GM11168 (cell line): ENCODE results near the gene ORC1.

ENCODE experiments used
- in situ Hi-C: fragments of 300-500 bp; cut with MboI; formaldehyde crosslinking; loops from one replicate; pipeline ENCODE4 v1.12.0; 2022; ENCODE audit warnings: low sequenced_read_pairs; ENCODE audit not compliant: unreplicated experiment

Gene ORC1

DNA sequence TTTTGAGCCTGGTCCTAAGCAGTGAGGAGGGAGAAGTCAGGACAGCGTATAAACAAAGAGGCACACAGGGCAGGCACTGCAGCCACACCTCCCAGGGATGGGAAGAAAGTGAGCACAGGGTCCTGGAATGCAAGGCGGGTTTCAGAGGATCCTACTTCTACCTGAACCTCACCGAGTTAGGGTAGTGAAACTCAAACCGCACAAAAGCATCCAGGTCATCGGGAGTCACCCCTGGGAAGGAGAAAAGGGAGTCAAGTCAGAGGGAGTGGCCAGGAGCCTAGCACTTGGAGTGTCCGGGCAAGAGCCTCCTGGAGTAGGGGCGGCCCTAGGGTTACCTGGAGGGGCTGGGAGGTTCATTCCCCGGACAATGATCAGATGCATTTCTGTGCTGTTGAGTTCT, 48.8 kb downstream of the ORC1 start:
- in situ Hi-C loops = no loop called here

DNA sequence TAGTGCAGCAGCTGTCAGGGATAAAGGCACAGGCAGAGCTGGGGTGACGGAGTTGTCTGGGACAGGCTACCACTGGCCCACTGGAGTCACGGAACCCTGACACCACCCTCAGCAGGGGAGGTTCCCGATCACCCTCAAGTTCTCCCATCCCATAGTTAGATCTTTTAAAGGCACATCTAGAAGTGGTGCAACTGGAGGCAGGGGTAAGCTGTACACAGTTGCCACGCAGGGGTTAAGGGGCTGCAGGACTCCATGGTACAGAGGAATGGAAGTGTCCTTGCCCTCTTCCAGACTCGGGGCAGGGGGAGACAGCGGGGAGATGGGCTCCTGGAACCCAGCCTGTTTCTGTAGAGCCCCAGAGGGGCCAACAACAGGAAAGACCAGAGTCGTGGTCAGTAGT, 51.5 kb downstream of the ORC1 start:
- in situ Hi-C loops = no loop called here

DNA sequence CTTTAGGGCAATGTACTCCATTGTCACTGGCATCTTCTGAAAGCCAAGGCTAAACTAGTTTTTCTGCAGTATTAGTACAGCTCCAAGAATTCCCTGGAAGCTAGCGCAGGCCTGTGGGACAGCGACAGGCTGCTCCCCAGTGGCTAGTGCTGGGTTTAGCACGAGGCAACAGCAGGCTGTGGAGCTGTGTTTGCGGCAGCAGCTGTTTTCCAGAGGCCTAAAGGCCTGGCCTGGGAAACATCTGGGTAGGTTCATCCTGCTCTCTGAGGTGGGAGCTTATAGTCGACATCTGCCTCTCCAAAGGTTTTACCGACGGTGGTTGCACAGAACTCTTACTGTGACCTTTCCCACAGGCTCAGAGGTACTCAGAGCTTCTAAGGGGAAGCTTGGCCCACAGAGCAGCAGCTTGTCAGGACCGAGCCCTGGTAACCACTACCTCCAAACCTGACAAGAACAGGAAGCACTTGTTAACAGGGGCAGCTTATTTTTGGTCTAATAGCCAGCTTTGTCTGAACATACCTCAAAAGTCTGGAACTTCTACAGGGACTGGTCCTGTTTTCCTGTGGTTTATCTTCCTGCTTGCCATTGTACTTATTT, 55.4 kb downstream of the ORC1 start:
- in situ Hi-C loops = no loop called here

DNA sequence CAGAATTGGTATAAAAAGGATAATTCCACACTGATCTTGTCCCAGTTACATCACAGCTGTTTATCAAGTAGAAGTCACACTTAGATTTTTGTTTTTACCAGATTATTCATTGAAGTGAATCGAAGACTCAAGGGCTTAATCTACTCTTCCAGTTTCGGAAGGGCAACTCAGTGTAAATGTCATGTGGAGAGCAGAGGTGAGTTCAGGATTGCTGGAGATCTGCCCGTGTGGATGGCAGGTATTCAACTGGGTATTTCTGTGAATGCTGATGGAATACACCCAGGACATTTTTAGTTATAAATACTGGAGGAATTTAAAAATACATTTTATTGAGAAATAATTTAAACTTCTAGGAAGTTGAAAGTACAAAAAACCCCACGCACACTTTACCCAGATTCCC, 57.6 kb downstream of the ORC1 start:
- in situ Hi-C loops = no loop called here

DNA sequence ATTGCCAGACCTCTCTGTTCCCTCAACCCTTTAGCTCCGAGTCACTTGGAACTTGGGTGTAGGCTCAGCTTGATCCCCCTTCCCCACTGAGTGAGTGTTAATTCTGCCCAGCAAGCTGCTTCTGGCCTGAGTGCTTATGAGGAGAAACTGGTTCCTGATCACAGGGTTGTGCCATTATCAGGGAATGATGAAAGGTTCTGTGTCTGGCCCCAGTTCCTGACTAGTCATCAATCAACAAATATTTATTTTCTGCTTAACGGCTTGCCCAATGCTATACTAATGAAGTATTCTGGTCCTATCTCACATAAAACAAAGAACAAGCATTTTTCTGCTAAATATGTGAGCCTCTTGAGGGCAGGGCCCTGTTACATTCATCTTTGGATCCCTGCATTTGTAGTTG, 59.0 kb downstream of the ORC1 start:
- in situ Hi-C loops = no loop called here

DNA sequence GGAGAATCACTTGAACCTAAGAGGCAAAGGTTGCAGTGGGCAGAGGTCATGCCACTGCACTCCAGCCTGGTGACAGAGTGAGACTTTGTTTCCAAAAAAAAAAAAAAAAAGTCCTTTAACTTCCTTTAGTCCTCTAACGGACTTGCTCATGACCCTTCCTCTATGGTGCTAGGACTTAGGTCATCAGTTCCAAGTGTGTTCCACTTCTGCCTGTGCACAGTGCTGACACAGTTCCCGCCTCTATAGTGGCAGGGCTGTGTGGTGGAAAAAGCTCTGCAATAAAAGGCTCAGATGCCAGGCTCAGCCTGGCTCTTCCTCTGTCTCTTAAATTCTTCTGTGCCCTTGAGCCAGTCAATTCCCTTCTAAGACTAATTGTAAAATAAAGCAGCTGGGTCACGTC, 60.2 kb downstream of the ORC1 start:
- in situ Hi-C loops = no loop called here

DNA sequence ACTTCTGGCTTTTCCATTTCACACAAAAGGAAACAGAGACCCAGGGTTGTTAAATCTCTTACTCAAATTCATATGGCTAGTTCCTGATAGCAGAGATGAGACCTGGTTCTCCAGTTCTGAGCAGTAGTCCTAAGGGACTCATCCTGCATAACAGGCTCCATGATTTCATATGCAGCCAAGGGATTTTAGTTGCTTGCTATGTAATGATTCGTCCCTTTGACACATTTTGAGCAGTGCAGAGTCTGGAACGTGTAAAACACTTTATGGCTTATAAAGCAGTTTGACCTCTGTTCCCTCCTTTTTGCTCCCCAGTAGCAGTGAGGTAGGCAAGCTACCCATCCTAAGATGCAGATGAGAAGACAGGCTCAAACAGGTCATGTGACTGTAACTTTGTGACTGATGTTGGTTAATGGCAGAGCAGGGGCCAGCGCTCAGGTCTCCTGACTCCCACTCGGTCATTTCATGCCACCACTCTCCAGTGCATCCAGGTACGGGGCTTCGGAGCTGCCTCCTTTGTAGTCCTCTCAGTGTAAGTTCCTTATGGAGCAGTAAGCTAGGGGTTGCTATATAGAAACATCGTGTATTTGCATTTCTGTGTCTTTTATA, 62.5 kb downstream of the ORC1 start:
- in situ Hi-C loops = no loop called here

DNA sequence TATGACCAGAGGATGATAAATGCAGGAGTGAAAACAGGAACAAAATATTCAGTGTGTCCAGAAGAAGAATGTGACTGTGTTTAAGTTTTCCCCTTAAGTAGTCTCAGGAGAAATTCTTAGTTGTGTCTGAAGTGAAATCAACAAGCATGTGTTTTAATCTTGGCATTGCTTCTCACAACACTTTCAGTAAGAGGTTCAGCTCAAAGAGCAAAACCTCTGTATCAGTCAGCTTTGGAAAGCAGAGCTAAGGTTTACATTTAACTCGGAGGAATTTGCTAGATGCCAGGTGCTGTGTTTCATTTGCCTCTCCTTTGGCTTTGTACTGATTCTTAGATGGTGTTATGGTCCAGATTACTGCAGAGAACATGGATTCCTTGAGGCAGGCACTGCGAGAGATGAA, 66.8 kb downstream of the ORC1 start:
- in situ Hi-C loops = no loop called here

DNA sequence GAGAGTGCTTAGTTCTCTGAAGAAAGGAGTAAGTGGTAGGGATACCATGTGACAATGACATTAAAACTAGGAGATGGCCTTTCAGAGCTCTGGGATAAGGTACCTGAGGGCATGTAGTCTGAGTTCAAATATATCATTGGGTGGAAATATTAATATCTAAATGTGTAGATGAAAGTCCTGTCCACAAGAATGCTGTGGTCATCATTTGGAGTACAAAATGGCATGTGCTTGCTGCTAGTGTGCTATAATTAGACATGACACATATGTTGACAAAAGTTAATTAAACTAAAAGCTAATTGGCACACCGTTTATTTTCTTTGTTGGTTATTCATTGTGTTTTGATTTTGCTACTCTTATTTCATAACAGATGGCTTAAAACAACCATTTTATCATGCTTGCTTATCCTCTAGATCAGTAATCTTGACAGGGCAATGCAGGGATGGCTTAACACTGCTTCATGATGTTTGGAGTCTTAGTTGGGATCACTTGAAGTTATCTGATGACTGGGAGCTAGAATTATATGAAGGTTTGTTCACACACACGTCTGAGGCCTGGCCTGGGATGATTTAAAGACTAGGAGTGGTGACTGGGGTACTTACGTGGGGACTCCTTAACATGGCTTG, 69.2 kb downstream of the ORC1 start:
- in situ Hi-C loops = no loop called here

DNA sequence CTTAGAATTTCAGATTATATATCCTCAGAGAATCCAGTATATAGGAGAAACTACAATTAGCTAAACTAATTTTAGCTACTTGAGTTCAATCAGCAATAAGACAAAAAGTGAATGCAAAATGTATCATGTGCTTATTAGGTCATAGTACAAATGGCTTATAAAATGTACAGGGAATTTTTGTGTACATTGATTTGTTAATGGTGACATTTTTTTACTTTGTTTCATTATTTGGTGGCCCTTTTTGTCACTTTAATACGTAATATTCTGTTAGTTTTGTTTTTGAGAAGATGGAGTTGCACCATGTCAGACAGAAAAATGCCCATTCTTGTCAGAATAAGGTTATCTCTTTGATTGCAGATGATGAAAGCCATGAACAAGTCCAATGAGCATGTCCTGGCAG, 71.8 kb downstream of the ORC1 start:
- in situ Hi-C loops = no loop called here

DNA sequence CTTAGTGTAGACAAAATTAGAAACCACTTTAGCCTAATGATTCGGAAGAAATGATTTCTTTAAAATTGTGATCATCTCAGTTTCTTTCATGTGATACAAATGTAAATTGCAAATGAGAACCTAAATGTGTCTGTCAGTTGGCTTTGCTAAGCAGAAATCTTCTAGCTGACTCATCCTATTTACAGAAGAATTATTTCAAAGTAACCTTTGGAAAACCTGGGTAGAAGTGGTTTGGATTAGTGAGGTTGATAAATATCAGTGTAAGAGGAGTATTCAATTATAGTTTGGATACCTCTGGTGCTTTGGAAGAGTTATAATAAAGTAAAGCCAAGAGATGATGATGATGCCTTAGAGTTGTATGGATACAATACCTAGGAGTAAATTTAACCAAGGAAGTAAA, 75.6 kb downstream of the ORC1 start:
- in situ Hi-C loops = no loop called here

DNA sequence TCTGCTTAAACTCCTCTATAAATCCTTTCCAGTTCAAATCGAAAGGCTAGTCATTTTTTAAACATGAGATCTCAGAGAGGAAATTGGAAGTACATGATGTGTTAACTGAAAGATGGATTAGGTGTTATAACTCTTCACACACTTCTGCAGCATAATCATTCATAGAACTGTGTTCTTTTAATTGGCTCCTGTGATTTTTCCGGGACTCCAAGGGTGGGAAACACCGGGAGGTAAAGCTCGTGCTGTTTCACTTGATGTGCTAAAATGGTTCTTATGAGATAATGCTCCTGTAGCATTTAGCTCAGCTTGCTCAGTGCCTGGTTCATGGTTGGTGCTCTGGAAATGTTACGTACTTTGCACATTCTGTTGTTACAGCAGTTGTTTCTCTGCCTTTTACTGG, 78.4 kb downstream of the ORC1 start:
- in situ Hi-C loops = no loop called here

DNA sequence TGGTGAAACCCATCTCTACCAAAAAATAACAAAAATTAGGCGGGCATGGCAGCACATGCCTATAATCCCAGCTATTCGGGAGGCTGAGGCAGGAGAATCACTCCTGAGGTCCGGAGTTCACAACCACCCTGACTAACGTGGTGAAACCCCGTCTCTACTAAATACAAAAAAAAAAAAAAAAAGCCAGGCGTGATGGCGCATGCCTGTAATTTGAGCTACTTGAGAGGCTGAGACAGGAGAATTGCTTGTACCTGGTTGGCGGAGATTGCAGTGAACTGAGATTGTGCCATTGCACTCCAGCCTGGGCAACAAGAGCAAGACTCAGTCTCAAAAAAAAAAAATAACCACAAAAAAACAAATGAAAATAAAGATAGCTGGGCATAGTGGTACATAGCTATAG, 80.5 kb downstream of the ORC1 start:
- in situ Hi-C loops = no loop called here
